HG03025 (cell line): ENCODE measurements around the gene ALK.
A peak's percentile ranks its signal among the peaks of the same experiment; 100 is the strongest.

Experiments
- ATAC-seq: cut with Tn5 transposase; IDR thresholded peaks from one replicate; pipeline ENCODE4 v1.9.1; 2021; ENCODE audit warnings: mild to moderate bottlenecking, moderate library complexity; ENCODE audit not compliant: unreplicated experiment, low FRiP score

Gene ALK

DNA sequence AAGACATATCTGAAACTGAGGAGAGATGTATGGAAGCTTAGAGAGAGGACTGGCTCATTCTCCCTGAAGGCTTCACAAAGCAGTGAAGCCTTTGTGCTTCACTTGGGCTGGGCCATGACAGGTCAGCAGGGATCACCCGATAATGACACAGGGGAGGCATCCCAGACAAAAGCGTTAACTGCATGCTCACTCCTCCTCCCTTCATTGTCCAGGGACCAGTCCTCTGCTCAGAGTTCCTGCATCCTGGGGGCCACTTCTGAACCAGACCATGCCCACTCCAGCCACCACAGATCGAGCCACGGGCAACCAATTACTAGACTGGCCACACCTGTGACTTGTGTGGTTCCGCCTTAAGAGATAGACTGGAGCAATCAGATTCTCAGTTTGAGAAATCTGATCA is 570.1 kb downstream of the ALK start:
- no peak for ATAC-seq

DNA sequence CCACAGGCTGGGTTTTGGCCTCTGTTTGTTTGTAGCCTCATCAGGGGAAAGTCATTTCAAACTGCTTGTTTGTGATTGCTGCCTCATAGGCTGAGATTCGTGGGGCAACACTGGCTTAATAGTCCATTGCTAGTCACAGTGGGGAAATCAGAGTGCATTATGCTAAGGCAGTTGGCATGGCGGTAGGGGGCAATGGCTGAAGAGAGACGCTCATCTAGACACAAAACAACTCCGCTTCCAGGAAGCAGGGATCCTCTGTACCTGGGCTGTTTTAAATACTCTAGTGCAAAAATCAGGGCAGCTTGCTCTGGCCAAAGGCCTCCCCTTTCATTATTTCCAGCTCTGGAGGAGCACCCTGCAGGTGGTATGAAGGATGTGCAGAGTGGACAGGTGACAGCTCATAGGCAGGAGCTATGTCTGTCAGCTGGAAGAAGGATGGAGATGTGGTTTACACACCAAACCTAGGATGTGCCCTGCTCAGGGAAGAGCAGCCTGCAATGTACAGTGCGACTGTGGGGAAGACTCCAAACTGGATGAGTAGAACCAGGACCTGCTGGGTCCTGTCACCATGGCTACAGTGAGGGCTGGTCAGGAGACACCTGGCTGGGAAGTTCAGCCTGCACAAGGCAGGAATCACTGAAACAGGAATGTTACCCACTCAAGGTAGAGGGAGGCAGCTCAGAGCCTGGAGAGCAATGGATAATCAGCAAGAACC is 571.9 kb downstream of the ALK start:
- ATAC-seq: no peak

DNA sequence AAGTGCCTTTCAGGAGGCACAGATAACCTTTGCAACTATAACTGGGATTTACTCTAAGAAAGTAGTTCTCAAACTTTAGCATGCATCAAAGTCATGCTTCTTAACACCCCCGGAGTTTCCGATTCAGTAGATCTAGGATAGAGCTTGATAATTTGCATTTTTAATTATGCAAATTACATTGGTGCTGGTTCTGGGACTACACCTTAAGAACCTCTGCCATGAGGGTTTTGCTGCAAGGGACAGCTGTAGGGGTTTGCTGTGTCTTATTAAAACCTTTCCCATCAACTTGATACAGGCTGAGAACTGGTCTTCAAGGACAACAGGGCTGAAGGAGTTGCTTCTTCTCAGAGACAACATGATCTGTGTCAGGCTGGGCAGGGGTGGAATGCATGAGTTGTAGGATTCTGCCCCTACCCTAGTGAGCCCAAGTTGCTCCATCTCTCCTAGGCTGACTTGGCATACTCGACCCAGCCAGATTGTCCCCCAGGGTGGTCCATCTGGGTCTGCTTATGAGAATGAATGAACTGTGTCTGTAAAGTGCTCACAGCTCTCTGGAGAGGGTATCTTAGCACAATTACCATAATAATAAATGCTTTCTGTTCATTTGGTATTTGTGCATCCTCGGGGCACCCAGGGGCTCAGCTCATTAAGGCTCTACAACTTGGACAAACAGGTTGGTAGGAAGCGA is 573.5 kb downstream of the ALK start:
- ATAC-seq: no peak

DNA sequence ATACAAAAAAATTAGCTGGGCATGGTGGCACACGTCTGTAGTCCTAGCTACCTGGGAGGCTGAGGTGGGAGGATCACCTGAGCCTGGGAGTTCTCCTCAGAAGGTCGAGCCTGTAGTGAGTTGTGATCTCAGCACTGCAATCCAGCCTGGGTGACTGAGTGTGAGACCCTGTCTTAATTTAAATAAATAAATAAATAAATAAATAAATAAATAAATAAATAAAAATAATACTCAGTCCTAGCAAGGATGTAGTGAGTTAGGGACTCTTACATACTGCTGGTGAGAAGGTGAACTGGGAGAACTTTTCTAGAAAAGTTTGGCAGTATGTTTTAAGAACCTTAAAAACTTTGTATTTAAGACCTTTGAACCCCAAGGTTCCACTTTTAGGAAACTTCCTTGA is 576.1 kb downstream of the ALK start:
- no peak for ATAC-seq

DNA sequence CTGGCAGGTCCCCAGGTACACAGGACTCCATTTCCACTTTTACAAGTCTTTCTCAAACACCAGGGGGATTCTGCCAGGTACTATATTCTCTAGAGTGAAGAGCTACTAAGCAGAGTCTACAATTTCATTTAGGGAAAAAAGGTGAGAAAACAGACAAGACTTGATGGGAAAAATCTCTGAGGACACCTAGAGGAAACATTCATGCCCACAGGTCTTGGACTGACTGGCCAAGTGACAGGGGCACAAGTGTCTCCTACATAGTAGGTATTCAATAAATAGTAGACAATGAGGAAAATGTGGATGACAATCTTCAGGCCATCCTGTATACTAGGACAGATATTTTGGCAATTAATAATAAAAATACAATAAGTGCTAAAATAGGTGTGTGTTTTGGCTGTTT is 577.6 kb downstream of the ALK start:
- no peak for ATAC-seq

DNA sequence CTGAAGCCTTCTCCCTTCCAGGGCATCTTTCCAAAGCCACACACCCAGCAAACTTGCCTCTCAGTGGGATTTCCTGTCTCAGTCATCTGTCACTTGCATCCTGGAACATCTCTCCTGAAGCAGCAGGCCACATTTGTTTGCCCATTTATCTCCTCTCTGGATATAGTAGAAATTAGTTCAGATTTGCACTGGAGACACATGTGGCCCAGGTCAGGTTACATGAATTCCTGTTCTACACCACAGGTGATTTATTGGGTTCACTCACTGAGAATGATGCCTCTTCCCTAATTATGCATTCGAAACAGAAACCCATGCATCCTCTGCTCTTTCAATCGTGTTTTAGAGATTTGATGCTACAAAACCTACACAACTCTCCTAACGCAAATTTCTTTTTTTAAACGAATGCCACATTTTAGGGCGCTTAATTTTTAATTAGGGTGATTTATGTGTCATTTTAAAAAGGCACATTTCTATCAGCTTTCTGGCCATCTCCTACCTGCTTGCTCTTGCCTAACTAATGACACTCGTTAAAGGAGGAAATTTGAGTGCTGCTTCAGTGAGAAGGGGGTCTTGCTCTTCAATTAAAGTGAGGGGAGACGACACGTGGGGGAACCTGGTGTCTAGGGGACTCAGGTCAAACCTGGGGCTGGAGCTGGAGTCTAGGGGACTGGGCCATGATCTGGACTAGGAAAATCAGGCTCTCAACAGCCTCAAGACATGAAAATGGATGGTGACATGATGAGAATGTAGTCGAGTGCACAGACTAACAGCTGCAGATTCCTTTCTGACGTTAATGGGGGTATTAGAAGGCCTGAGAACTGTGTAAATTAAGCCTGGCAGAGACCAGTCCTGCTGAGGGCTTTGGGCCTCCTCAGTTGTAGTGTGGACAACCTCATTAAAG is 584.8 kb downstream of the ALK start:
- ATAC-seq: no peak

DNA sequence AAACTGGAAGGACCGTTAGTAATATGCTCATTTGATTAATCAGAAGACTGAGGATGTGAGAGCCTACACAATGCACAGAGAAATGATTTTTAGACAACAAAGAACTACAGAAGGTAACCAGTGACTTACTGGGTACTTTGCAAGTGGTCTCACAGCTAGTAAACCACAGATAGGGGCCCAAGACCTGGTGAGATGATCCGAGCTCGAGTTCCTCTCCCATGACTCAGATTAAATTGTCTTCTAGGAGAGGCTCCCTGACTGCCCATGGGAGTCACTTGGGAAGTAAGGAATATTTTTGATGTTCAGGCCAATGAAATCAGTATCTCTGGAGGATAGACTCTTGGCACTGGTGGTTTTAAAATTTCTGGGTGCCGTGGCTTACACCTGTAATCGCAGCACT is 586.0 kb downstream of the ALK start:
- ATAC-seq: no peak

DNA sequence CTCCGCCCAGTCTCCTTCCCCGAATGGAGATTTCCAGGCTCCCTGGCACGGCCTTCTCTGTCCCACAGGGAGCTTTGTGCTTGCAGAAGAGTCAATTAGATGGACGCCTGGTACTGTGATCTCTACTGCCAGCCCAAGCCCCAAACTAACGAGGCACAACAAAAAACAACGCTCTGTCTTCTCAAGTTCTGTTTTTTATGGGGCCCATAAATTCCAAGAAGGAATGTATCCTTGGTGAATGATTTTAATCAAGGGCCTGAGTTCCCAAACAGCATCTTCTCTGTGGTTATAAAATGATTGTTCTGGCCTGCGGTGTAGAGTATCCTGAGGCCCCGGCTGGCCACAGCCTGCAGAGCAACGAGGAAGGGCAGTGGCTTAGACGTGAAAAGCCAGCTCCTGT is 586.7 kb downstream of the ALK start:
- ATAC-seq: no peak

DNA sequence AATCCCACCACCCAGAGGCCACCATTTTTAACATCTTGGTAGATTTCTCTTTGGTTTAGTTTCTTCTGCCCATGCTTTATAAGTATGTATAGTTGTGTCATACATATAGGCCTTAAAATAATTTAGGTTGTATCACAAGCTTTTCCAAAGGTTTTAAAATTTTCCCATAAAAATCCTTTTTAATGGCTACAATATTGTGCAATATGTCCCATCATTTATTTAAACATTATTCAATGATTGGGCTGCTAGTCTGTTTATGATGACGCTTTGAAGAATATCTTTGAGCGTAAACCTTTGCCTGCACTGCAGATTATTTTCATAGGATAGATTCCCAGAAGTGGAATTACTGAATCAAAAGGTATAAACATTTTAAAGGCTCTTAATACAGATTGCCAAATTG is 588.8 kb downstream of the ALK start:
- no peak for ATAC-seq

DNA sequence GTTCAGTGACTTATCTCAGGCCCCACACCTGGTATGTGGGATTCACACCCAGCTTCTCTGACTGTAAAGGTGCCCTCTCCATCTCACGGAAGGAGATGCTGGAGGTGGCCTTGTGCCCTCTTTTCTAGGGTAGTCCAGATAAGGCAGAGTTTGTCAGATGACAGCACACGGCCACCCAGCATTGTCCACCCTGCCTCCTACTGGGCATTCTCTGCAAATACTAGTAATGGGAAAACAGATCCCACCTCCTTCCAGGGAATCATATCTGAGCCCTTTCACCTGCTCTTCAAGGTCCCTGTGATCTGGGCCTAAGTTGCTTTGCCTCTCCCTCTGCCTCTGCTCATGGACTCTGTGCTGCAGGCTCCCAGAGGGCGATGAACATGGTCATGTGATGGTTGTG is 591.5 kb downstream of the ALK start:
- ATAC-seq: no peak

DNA sequence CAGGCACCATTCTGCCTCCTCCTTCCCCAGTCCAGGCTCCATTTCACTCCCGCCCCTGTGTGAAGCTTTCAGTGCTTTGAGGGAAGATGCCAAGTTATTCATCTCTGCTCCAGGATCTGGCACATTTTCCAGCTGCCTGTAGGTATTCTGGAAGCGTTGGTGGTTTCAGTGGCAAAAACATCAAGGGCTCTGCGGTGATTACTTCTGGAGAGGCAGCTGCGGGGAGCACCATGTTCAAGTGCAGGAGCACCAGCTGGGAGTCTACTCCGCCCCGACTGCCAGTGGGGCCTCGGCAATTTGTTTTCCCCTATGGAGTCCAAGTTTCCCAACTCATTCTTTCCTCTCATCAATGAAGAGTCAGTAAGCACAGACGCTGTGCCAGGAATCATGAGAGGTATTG is 594.5 kb downstream of the ALK start:
- no peak for ATAC-seq

DNA sequence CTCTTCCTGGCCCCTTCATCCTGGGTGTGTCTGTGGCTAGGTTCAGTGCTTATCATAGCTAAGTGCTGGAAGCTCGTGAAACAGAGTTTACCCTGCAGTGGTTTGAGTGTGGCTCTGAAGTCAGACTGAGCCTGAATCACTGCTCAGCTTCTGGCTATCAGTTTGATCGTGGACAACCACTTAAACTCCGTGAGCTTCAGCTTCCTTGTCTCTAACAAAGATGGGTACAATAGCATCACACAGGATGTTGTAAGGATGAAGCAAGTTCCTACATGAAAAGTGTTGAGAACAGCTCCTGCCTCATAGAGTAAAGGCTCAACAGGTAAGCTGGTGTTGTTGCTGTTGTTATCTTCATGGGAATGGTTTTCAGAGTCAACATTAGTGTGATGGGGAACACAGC is 595.8 kb downstream of the ALK start:
- ATAC-seq: no peak

DNA sequence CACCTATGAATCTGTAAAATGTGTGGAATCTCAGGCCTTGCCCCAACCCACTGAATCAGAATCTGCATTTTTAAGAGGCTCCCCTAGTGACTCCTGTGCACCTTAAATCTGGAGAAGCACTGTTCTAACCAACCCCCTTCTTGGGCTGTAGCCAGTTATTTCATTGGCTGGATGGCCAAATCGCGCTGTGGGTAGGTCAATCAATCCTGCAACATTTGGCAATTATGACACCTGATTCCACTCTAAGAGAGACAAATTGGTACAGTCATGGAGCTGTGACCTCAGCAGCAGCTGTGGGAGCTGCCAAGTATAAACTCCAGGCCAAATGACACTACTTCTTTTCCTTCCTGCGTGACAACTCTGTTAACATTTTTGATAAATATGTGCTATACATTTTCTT is 597.4 kb downstream of the ALK start:
- no peak for ATAC-seq

DNA sequence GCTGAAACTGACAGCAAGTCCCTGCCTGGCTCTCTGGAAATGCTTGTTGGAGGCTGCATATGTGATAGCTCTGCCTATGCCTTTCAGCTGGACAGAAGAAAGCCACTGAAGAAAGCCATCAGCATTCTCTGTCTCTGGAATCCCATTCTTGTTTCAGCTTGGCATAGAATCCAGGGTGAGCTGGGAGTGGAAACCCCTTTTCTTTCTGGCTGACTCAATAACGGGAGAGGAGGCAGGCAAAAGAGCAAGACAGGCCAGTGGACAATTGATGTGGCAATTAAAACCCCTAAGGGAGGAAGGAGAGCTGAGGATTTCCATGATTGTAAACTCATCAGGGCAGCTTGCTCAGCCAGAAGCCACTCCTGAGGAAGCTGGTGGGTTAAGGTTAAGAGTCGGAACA is 598.1 kb downstream of the ALK start:
- ATAC-seq: no peak

DNA sequence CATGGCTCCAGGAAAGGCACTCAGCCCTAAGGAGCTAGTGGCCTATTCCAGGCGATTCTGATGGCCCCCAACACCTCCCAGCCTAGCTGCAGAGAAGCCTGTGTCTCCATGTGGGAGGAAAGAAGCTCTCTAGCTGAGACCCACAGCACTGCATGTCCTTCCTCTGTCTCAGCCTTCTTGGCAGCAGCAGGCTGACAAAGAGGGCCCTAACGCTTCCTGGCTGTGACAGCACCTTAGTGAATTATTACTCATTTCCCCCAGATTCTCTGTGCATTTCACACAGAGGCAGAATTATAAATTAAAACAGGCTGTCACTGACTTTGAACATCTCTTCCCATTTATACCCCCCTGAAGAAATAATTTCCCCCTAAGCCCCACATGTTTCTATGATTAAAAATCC is 599.4 kb downstream of the ALK start:
- no peak for ATAC-seq

DNA sequence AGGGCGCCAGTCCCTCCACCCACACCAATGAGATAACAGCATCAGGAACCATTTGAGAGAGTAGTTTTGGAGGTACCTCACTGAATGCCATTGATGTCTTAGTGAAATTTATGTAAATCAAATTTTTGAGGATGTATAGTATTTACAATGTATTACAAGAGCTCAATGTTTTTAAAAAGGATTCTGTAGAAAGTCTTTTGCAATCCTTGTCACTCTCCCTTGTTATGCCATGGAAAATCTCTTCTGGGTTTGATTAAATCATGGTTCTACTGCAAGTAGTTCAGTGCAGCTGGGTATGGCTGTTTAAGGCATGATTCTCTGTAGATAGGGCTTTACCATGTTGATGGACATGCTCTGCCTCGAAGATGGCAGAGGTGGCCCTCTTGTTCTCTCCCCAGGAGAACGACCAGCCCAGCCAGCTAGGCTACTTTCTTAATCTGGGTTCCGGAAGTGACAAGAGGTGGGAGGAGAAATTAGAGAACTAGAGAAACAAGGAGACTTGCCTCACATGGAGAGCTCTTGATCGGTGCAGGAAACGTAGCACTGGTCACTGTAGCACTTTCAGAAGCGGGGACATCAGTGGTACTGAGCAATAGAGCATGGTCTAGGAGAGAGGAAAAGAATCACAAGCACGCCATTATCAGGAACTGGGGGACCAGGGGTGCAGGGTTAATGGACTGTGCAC is 603.4 kb downstream of the ALK start:
- ATAC-seq: no peak

DNA sequence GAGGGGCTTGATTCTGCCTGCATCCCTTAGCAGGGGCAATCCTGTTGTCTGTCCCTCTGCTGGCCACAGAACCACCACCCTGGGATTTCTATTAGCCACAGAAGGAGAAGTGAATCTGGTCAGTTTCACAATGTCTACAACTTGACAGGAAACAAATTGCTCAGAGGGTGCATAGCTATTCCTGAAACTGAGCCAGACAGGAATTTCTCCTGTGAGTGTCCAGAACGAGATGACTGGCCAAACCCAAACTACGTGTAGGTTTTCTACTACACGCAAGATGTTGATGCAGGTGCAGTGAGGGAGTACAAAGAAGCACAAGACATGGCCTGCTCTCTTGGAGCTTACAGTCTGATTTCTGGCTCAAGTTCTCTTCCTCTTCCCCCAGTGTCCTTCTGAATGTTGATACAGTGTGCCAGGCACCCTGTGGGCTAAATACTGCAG is 604.3 kb downstream of the ALK start:
- no peak for ATAC-seq

DNA sequence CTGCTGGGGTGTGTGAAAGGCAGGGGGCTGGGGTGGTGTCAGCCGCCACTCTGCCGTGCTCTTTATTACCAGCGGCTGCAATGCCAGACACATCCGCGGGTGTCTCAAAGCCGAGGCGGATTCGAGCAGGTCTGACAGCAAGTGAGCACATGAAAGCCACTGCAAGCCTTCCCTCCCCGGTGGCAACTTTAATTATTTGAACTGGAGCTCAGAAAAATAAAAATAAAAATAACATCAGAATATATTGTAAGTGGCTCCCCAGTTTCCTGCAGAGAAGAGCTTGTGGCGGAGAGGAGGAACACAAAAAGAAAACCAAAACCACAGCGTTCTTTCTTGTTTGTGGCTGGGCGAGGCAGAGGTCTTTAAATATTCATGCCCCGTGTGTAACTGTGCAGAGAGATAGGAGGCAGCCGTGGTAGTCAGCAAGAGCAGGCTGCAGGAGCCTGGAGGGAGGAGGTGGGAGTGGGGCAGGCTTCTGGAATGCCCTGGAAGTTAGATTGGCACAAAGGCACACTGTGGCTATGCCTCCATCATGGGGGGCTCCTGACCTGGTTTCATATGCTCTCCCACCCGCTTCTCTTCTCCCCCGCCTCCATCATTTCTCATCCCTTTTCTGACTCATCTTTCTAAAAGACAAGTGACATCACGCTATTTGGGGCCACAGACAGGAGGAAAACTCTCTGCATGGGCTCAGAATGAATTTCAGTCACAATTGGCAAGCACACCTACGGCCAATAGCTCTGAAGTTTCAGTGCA is 606.4 kb downstream of the ALK start:
- ATAC-seq: peak; percentile 82

DNA sequence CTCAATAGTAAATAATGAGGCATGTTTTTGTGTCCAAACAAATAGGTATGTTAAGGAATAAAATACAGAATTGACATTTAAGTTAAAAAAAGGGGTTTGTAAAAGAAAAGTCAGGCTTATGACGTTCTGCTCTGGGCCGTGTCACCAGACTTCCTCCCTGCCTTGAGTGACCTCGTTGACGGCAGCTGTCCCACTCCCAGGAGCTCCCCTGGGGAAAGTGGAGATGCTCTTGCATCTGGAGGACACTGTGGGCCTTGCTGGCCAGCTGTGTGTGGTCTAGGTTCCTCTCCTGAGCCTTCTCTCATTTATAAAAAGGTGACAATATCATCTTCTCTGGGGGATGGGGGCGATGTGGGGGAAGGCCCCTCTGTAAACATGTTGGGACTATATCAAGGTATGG is 609.9 kb downstream of the ALK start:
- ATAC-seq: no peak
